Measurements from ENCODE around the gene TEX44.

Gene TEX44

DNA sequence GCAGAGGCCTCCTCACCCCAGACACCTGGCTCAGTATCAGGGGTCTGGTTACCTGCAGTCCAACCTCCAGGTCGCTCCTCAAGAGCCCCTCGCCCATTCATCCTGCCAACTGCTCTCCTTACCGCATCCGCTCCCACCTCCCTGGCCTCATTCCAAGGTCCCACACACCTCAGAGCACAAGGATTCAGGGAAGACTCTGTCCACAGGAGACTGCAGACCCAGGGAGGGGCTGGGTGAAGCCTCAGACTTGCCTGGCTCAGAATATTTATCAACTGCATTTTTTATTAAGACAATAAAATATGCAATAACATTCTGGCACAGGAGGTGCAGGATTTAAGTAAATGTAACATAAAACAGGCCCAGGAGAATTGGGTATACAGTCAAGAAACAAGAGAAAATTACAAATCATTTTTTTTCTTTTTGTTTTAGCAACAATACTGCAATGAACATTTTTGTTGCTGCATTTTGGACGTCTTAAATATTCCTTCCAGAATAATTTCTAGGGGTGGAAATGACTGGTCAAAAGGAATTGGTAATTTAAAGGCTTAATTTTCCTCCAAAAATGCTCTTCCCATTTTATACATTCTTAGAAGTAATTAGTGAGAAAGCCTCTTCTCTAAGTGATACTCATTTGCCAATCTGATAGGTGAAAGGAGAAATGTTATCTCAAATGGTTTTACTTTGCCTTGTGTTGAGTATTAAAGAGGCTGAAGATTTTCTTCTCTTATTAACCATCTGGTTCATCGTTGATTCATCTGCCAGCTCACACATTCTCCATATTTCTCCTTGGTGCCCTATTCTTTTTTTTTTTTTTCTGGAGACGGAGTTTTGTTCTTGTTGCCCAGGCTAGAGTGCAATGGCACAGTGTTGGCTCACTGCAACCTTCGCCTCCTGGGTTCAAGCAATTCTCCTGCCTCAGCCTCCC lies 42.5 kb downstream of the TEX44 start:
- DNase-seq = no peak

DNA sequence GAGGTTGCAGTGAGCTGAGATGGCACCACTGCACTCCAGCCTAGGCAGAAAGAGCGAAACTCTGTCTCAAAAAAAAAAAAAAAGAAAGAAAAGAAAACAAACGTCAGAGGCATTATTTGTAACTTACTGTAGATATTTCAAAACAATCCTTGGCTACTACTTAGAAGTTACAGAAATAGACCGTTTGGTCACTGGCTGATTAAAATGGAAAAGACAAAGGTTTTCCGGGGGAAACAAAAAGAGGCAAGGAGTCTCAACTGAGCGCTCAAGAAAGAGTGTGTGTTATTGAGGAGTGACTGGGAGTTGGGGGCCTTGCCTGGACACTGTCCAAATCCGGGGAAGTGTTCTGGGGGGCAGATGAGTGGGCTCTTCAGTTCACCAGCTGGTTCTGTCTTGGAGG lies 47.6 kb downstream of the TEX44 start:
- no peak for DNase-seq

DNA sequence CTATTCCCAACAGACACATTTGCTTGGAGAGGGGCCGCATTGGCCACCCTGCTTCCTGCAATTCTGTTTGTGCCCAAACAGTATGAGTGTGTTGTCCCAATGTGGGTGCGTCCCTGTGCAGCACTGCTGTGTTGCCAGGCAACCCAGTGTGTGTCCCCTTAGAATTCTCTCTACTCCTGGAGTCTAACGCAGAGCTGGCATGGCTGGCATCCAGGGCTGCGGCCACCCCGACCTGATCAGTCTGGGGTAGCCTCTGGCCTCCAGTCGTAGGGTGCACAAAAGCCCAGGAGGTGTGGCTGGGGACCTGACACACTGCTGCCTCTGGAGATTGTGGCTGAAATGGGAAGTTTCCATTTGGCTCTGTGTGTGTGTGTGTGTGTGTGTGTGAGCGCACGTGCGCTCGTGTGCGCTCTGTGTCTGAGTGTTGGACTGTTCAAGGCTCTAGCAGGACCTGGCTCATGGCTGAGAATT lies 48.0 kb downstream of the TEX44 start:
- DNase-seq = no peak

DNA sequence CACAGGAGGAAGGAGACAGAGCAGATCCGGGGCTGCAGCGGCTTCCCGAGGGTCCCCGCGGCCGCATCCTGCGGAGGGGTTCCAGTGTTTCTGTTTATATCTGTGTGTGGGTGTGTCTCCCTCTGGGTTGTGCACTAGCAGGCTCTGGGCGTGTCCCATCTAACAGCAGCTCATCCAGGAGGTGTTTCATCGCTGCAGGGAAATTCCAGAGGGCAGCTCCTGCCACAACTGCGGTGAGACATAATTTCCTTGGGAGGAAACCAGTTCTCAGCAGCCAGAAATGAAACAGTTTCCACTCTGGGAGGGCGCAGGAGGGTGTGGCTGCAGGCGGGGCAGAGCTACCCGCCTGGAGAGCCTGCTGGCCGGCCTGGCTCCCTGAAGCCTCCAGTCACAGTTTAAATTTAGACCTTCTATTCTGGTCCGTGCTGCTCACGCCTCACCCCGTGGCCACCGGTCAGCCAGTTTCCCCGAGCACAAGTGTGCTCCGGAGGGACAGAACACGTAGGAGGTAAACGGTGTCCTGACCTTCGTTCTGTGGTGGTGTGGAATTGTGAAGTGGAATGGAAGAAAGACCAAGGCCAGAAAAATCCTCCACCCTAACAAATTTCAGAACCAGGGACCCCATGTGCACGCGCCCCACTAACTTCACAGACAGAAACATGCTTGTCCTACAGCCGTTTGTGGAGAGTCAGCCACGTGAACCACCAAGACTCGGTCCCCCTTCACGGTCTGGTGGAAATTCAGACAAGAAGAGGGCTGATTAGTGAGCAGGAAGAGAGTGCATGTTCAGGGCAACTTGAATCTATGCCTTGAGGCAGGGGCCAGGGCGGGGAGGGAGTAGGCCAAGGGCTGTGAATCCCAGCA lies 50.2 kb downstream of the TEX44 start:
- DNase-seq = peak in 1 of 4 experiments; percentile 10

DNA sequence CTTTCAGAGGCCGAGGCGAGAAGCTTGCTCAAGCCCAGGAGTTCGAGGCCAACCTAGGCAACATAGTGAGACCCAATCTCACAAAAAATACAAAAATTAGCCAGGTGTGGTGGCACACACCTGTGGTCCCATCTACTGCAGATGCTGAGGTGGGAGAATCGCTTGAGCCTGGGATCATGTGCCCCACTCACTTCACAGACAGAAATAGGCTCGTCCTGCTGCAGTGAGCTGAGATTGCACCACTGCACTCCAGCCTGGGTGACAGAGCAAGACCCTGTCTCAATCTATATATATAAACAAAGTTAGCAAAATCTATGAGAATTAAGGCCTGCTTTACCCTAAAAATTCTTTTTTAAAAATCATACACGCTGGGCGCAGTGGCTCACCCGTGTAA lies 50.8 kb downstream of the TEX44 start:
- DNase-seq = no peak

Measured in activated naive CD4-positive, alpha-beta T cell (primary cell).